ENCODE data around the gene TNFRSF1A.

Gene TNFRSF1A

GRCh38 chr12:6374028-6374785 is 32.3 kb upstream of the TNFRSF1A start:
- no peak for DNase-seq (ENCODE audit: low spot score)

GRCh38 chr12:6373022-6373787 is 31.3 kb upstream of the TNFRSF1A start:
- DNase-seq (ENCODE audit: low spot score): no peak

- peak; percentile 92 for DNase-seq (ENCODE audit: low spot score)
Observed at GRCh38 chr12:6372403-6373003, 30.6 kb upstream of the TNFRSF1A start.

- DNase-seq (ENCODE audit: low spot score): no peak
Observed at GRCh38 chr12:6370994-6371754, 29.3 kb upstream of the TNFRSF1A start.

GRCh38 chr12:6370576-6370935 is 28.7 kb upstream of the TNFRSF1A start:
- no peak for DNase-seq (ENCODE audit: low spot score)

- DNase-seq (ENCODE audit: low spot score): no peak
Observed at GRCh38 chr12:6369916-6370575, 28.2 kb upstream of the TNFRSF1A start.

- DNase-seq (ENCODE audit: low spot score): no peak
Observed at GRCh38 chr12:6368906-6369525, 27.1 kb upstream of the TNFRSF1A start.

GRCh38 chr12:6367969-6368892 is 26.4 kb upstream of the TNFRSF1A start:
- DNase-seq (ENCODE audit: low spot score): no peak

GRCh38 chr12:6367065-6367968 is 25.4 kb upstream of the TNFRSF1A start:
- DNase-seq (ENCODE audit: low spot score): no peak

- DNase-seq (ENCODE audit: low spot score): peak; percentile 50
Observed at GRCh38 chr12:6364044-6364374, 22.1 kb upstream of the TNFRSF1A start.

GRCh38 chr12:6363330-6364043 is 21.6 kb upstream of the TNFRSF1A start:
- DNase-seq (ENCODE audit: low spot score): peak; percentile 97

- no peak for DNase-seq (ENCODE audit: low spot score)
Observed at GRCh38 chr12:6363010-6363329, 21.1 kb upstream of the TNFRSF1A start.

- no peak for DNase-seq (ENCODE audit: low spot score)
Observed at GRCh38 chr12:6362403-6362802, 20.5 kb upstream of the TNFRSF1A start.

- no peak for DNase-seq (ENCODE audit: low spot score)
Observed at GRCh38 chr12:6361834-6362233, 20.0 kb upstream of the TNFRSF1A start.

- no peak for DNase-seq (ENCODE audit: low spot score)
Observed at GRCh38 chr12:6360578-6361490, 19.0 kb upstream of the TNFRSF1A start.

GRCh38 chr12:6360080-6360571 is 18.2 kb upstream of the TNFRSF1A start:
- no peak for DNase-seq (ENCODE audit: low spot score)

- DNase-seq (ENCODE audit: low spot score): no peak
Observed at GRCh38 chr12:6358881-6359280, 17.0 kb upstream of the TNFRSF1A start.
